ENCODE measurements around the gene VPS13D.

DNA sequence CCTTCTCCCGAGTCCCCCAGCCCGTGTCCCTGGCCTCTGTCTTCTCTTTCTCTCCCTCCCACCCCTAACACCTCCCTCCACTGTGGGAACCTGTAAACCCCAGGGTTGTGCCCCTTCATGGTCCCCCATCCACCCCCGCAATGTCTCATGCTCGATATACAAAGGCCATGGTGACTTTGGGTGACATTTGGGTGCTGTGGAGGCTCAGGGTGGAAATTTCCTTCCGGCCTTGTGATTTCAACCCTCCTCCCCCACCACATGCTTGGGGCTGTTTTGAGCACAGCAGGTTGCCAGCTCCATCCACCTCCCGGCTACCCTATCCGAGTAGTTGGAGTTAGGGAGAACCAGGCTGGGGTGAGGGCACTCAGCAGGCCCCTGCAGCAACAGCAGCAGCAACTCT, 25.7 kb upstream of the VPS13D start:
- TF ChIP-seq CEBPB (IDR thresholded peaks at IDR 0.05) (no peak), TCF12 (IDR thresholded peaks at IDR 0.05; ENCODE audit: low read depth) (no peak), FOXM1 (IDR thresholded peaks at IDR 0.05; ENCODE audit: borderline replicate concordance, low read depth) (no peak), EGR1 (IDR thresholded peaks at IDR 0.05) (no peak), EP300 (IDR thresholded peaks at IDR 0.05; ENCODE audit: borderline replicate concordance) (no peak), TAF1 (IDR thresholded peaks at IDR 0.05; ENCODE audit: low read depth) (no peak), YY1 (IDR thresholded peaks at IDR 0.05; ENCODE audit: low read depth) (no peak), NFIC (IDR thresholded peaks at IDR 0.05) (no peak), RAD21 (IDR thresholded peaks at IDR 0.05; ENCODE audit: low read depth) (no peak)
- TF ChIP-seq, protein P1, sequence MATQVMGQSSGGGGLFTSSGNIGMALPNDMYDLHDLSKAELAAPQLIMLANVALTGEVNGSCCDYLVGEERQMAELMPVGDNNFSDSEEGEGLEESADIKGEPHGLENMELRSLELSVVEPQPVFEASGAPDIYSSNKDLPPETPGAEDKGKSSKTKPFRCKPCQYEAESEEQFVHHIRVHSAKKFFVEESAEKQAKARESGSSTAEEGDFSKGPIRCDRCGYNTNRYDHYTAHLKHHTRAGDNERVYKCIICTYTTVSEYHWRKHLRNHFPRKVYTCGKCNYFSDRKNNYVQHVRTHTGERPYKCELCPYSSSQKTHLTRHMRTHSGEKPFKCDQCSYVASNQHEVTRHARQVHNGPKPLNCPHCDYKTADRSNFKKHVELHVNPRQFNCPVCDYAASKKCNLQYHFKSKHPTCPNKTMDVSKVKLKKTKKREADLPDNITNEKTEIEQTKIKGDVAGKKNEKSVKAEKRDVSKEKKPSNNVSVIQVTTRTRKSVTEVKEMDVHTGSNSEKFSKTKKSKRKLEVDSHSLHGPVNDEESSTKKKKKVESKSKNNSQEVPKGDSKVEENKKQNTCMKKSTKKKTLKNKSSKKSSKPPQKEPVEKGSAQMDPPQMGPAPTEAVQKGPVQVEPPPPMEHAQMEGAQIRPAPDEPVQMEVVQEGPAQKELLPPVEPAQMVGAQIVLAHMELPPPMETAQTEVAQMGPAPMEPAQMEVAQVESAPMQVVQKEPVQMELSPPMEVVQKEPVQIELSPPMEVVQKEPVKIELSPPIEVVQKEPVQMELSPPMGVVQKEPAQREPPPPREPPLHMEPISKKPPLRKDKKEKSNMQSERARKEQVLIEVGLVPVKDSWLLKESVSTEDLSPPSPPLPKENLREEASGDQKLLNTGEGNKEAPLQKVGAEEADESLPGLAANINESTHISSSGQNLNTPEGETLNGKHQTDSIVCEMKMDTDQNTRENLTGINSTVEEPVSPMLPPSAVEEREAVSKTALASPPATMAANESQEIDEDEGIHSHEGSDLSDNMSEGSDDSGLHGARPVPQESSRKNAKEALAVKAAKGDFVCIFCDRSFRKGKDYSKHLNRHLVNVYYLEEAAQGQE (IDR thresholded peaks at IDR 0.05; ENCODE audit: low read depth), result no peak
